Ureter (tissue), 1 donor: ENCODE data around the gene PIP5K1B. TPM values are rescaled to one million over a fixed set of nuclear protein-coding genes. Genes with fewer than 3 reads are reported as not detected.

Experiments
- total RNA-seq: library from RNA; stranded (reverse); gene quantifications from one replicate; pipeline ENCODE4 v1.2.4, GENCODE V29; 2023
- donor health status: DM: yes; HTN: yes; CAD: no.

The PIP5K1B gene
- total RNA-seq, 1 donor from 2014 or later: 13.8 TPM

Other genes with a start within 250 kb of the PIP5K1B start
- gene TMEM252, start 164.4 kb upstream of the PIP5K1B start, total RNA-seq: not detected